Uterus (tissue), 2 donors: Measurements from ENCODE around the gene RETSAT.

ENCODE experiments used
- CTCF ChIP-seq, 4 experiments: fragments of 200-600 bp in 2 of 4; fragments of 450-650 bp in 2 of 4; sonication (generic) in 2 of 4; IDR thresholded peaks; one replicate each; pipeline ENCODE4 v1.5.1; 2016 to 2019; ENCODE audit warnings: antibody characterized with exemption in 4 of 4, mild to moderate bottlenecking in 2 of 4, moderate library complexity in 1 of 4
- POLR2A ChIP-seq, 2 donors: fragments of 450-650 bp; IDR thresholded peaks; one replicate each; pipeline ENCODE4 v1.6.1; 2016; ENCODE audit warnings: antibody characterized with exemption in 2 of 2, mild to moderate bottlenecking in 1 of 2, moderate library complexity in 1 of 2

GRCh38 chr2:85308896-85309555, 45.3 kb downstream of the RETSAT start:
- TF ChIP-seq CTCF (IDR thresholded peaks at IDR 0.05) (no peak), POLR2A (IDR thresholded peaks at IDR 0.05) (no peak)
